ENCODE measurements around the gene PRUNE2. TPM values are rescaled to one million over a fixed set of nuclear protein-coding genes. Genes with fewer than 3 reads are reported as not detected.

The PRUNE2 gene
- total and polyA plus RNA-seq, 9 of the 15 experiments (the other 6 are each of a cell fraction or from before 2014, with no cell fraction given), result 0.05 to 0.45 (median 0.18) TPM; not detected in 1

GRCh38 chr9:76709020-76709419 lies 196.9 kb downstream of the PRUNE2 start:
- H3K27me3 ChIP-seq (ENCODE audit: control insufficient read depth in 2 of 2, insufficient read depth in 2 of 2, low read length in 2 of 2), result peaks cover 3 to 33% of the 10 kb centered on the region in 2 experiments; a peak in 3 of 5 replicates
- no peak for ATAC-seq
- no peak for DNase-seq (ENCODE audit: extremely low read depth in 1 of 4, low spot score in 3 of 4)
- H3K36me3 ChIP-seq (ENCODE audit: control insufficient read depth, insufficient read depth, low read length), result no peaks in the 10 kb centered on the region
- no peak overlapping the region for H2AFZ ChIP-seq (ENCODE audit: low read depth, low read length)
- 2% methylated on average over 9 of the region's 9 CpGs for WGBS (ENCODE audit: insufficient coverage, low coverage, missing lambda C conversion rate)
- H3K27ac ChIP-seq (ENCODE audit: extremely low read depth, low read depth, low read length), result no peak overlapping the region
- H3K9ac ChIP-seq (ENCODE audit: insufficient read depth in 1 of 2, low read depth in 2 of 2, low read length in 2 of 2), result no peak overlapping the region
- ChIA-PET POLR2A (no interaction called here), CTCF (ENCODE audit: low intra/inter-chr PET ratio) (no interaction called here)
- no peaks in the 10 kb centered on the region for H3K9me1 ChIP-seq (ENCODE audit: control insufficient read depth, insufficient read depth, low read length)
- no peak for FAIRE-seq
- no peak overlapping the region for H3K4me2 ChIP-seq (ENCODE audit: insufficient read depth, low read length)
- no TSS peak for BruUV-seq (replicated peaks)
- no peaks in the 10 kb centered on the region for H3K79me2 ChIP-seq (ENCODE audit: control insufficient read depth, insufficient read depth, low read length)
- no peaks in the 10 kb centered on the region for H4K20me1 ChIP-seq (replicated peaks; ENCODE audit: control insufficient read depth, insufficient read depth, low read length)
- in situ Hi-C loops (cut with MboI) (loop anchor here (10.0 kb wide), 1 partner anchor 264 kb away; no protein-coding TSS in a partner anchor), intact Hi-C loops (cut with micrococcal nuclease) (no loop called here)
- no peaks in the 10 kb centered on the region for H3K9me3 ChIP-seq (replicated peaks; ENCODE audit: control insufficient read depth, insufficient read depth, low read depth, low read length)
- no peak overlapping the region for H3K4me3 ChIP-seq
- no peaks in the 10 kb centered on the region for H3K4me1 ChIP-seq (replicated peaks in 1 of 2; ENCODE audit: control insufficient read depth in 2 of 2, insufficient read depth in 2 of 2, low read length in 2 of 2)
- no peak for TF ChIP-seq RFX5 (IDR thresholded peaks at IDR 0.05; ENCODE audit: low read depth, low read length)
- no peak for TF ChIP-seq BMI1 (IDR thresholded peaks at IDR 0.05; ENCODE audit: low read length)
- no peak for TF ChIP-seq ZFP91 (CRISPR knock-in tag; IDR thresholded peaks at IDR 0.05)
- TF ChIP-seq CREB3L1 (IDR thresholded peaks at IDR 0.05; ENCODE audit: borderline replicate concordance, low read depth), result no peak
- no peak for TF ChIP-seq ZNF780A (CRISPR knock-in tag; IDR thresholded peaks at IDR 0.05)
- no peak for TF ChIP-seq ZNF23 (CRISPR knock-in tag; IDR thresholded peaks at IDR 0.05)
- no peak for TF ChIP-seq MYBL2 (IDR thresholded peaks at IDR 0.05; ENCODE audit: low read depth)
- TF ChIP-seq MYBL2 (CRISPR knock-in tag; IDR thresholded peaks at IDR 0.05; ENCODE audit: borderline replicate concordance), result no peak
- TF ChIP-seq ZNF347 (CRISPR knock-in tag; IDR thresholded peaks at IDR 0.05; ENCODE audit: low read depth), result no peak
- TF ChIP-seq ZNF518B (CRISPR knock-in tag; IDR thresholded peaks at IDR 0.05), result no peak
- no peak for TF ChIP-seq ZMIZ1 (IDR thresholded peaks at IDR 0.05; ENCODE audit: low read depth in 2 of 2, low read length in 2 of 2)
- TF ChIP-seq ZNF239 (CRISPR knock-in tag; IDR thresholded peaks at IDR 0.05), result no peak

Measured in K562 (cell line).